ENCODE measurements around the gene CUZD1. TPM values are rescaled to one million over a fixed set of nuclear protein-coding genes. Genes with fewer than 3 reads are reported as not detected.

Gene CUZD1
- total and polyA plus RNA-seq, 2 of the 13 experiments (the other 11 are each of a cell fraction or from before 2014, with no cell fraction given): 0.22 to 0.29 TPM

DNA sequence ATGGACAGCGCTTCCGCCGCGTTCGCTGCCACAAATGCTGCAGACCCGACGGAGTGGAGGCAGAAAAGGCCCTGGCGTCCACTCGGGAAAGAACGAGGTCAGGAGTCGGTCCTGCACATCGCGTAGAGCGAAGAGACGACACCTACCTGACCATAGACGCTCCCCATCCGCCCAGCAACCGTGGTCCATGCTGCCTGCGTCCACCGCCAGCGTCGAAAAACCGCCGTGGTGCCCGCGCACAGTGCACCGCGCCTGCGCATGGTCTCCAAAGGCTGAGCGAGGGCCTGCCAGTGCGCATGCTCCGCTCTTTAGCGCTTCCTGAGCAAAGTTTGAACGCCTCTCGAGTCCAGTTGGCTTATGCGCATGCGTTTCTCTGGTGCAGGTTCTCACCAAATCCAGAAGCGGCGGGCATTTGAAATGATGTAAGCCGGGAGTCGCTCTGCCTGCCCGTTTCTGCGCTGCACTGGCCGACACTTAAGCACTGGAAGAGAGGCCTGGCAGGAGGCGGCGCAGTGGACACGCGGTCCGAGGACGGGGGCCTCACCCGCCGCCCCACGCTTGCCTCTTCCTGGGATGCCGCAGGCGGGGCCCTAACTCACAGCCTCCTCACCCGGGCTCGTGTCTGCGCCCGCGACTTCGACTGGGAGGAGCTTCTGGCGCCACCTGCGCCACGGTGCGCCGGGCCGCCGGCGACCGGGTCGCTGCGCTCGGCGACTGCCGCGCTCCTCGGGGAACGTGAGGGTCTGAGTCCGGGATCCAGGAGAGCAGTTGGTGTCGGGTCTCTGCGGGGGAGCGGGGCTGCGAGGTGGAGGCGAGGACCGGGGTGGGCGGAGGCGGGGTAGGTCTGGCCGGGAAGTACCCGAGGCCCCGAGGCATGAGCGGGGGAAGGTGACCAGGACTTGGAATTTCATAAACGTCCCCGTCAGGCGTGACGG is 33.9 kb upstream of the CUZD1 start, which contains the start of gene FAM24B (continued):
- TF ChIP-seq, protein P1, sequence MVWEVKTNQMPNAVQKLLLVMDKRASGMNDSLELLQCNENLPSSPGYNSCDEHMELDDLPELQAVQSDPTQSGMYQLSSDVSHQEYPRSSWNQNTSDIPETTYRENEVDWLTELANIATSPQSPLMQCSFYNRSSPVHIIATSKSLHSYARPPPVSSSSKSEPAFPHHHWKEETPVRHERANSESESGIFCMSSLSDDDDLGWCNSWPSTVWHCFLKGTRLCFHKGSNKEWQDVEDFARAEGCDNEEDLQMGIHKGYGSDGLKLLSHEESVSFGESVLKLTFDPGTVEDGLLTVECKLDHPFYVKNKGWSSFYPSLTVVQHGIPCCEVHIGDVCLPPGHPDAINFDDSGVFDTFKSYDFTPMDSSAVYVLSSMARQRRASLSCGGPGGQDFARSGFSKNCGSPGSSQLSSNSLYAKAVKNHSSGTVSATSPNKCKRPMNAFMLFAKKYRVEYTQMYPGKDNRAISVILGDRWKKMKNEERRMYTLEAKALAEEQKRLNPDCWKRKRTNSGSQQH (CRISPR knock-in tag; IDR thresholded peaks at IDR 0.05; ENCODE audit: low read depth): no peak
- TF ChIP-seq ZNF770 (CRISPR knock-in tag; IDR thresholded peaks at IDR 0.05): no peak
- peak; percentile 58; the same call in 1 of the 2 replicates for TF ChIP-seq ZSCAN29 (CRISPR knock-in tag; conservative IDR thresholded peaks at IDR 0.05)
- no peak for TF ChIP-seq ZBTB39 (CRISPR knock-in tag; IDR thresholded peaks at IDR 0.05)
- TF ChIP-seq SNAI1 (CRISPR knock-in tag; IDR thresholded peaks at IDR 0.05; ENCODE audit: borderline replicate concordance): no peak
- 0 out of 2 replicates have a peak, but pooled peaks have one; percentile 50 for TF ChIP-seq ZNF510 (CRISPR knock-in tag; IDR thresholded peaks at IDR 0.05; ENCODE audit: low read depth)
- TF ChIP-seq ZSCAN9 (CRISPR knock-in tag; IDR thresholded peaks at IDR 0.05; ENCODE audit: borderline replicate concordance): no peak
- no peak for TF ChIP-seq SKI (IDR thresholded peaks at IDR 0.05; ENCODE audit: partially characterized antibody)
- TF ChIP-seq ZNF282 (IDR thresholded peaks at IDR 0.05; ENCODE audit: partially characterized antibody): no peak
- TF ChIP-seq ZNF18 (CRISPR knock-in tag; IDR thresholded peaks at IDR 0.05; ENCODE audit: insufficient replicate concordance): peak; percentile 77
- TF ChIP-seq, protein P2, sequence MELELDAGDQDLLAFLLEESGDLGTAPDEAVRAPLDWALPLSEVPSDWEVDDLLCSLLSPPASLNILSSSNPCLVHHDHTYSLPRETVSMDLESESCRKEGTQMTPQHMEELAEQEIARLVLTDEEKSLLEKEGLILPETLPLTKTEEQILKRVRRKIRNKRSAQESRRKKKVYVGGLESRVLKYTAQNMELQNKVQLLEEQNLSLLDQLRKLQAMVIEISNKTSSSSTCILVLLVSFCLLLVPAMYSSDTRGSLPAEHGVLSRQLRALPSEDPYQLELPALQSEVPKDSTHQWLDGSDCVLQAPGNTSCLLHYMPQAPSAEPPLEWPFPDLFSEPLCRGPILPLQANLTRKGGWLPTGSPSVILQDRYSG (CRISPR knock-in tag; IDR thresholded peaks at IDR 0.05): no peak
- no peak for TF ChIP-seq ZNF580 (CRISPR knock-in tag; IDR thresholded peaks at IDR 0.05; ENCODE audit: borderline replicate concordance, low read depth)
- 0 out of 2 replicates have a peak, but pooled peaks have one; percentile 27 for TF ChIP-seq ZNF747 (CRISPR knock-in tag; IDR thresholded peaks at IDR 0.05; ENCODE audit: borderline replicate concordance)
- TF ChIP-seq NONO (IDR thresholded peaks at IDR 0.05): no peak
- peak; percentile 49; the same call in 1 of the 2 replicates for TF ChIP-seq NONO (CRISPR knock-in tag; conservative IDR thresholded peaks at IDR 0.05)
- peak; percentile 67; the same call in 1 of the 2 replicates for TF ChIP-seq NR0B2 (CRISPR knock-in tag; IDR thresholded peaks at IDR 0.05)
- TF ChIP-seq CENPBD1 (CRISPR knock-in tag; IDR thresholded peaks at IDR 0.05; ENCODE audit: borderline replicate concordance, low read depth): no peak
